T1000 (cell line): ENCODE results near the gene CDIPT.
"Not testable (repeated sequence)": the region's sequence is repeated elsewhere in the genome, so short reads cannot be mapped to it uniquely, and the experiment has no call there.

Experiments used
- DNase-seq: peaks from one replicate; lab custom pipeline; 2025; ENCODE audit warnings: mixed read lengths; lab: John Stamatoyannopoulos, UW

The CDIPT gene

GRCh38 chr16:29862884-29863668, at the start of gene CDIPT:
Gene CDIPT, minus strand, starts transcription at chr16:29863226. Its CDS starts 369 bp downstream, at chr16:29862857.
- peak; percentile 91 for DNase-seq

GRCh38 chr16:29912087-29912486, 49.1 kb upstream of the CDIPT start:
- no peak for DNase-seq

GRCh38 chr16:29911676-29912010, 48.6 kb upstream of the CDIPT start:
- no peak for DNase-seq

GRCh38 chr16:29910819-29911675, 48.0 kb upstream of the CDIPT start:
- no peak for DNase-seq

GRCh38 chr16:29909851-29910250, 46.8 kb upstream of the CDIPT start:
- not testable (repeated sequence) for DNase-seq

- no peak for DNase-seq
These were observed 46.4 kb upstream of the CDIPT start for GRCh38 chr16:29909391-29909790.

GRCh38 chr16:29908719-29909220, 45.7 kb upstream of the CDIPT start:
- DNase-seq = no peak

- DNase-seq = no peak
These were observed 44.9 kb upstream of the CDIPT start for GRCh38 chr16:29907973-29908372.

GRCh38 chr16:29906520-29907244, 43.7 kb upstream of the CDIPT start:
- no peak for DNase-seq

- no peak for DNase-seq
These were observed 42.6 kb upstream of the CDIPT start for GRCh38 chr16:29905668-29906067.

GRCh38 chr16:29904947-29905346, 41.9 kb upstream of the CDIPT start:
- DNase-seq = no peak

- no peak for DNase-seq
These were observed 40.6 kb upstream of the CDIPT start for GRCh38 chr16:29903590-29903989.

GRCh38 chr16:29901607-29901945, 38.5 kb upstream of the CDIPT start:
- no peak for DNase-seq

- DNase-seq = no peak
These were observed 38.0 kb upstream of the CDIPT start for GRCh38 chr16:29900888-29901606.

- peak; percentile 81 for DNase-seq
These were observed 37.3 kb upstream of the CDIPT start, which contains the start of gene ASPHD1 for GRCh38 chr16:29900102-29900887. Gene ASPHD1, plus strand, starts transcription at chr16:29900488. Its CDS starts 484 bp downstream, at chr16:29900972.

- peak; percentile 14 for DNase-seq
These were observed 36.6 kb upstream of the CDIPT start, which contains the start of gene SEZ6L2 for GRCh38 chr16:29899516-29900101. Gene SEZ6L2, minus strand, starts transcription at chr16:29899550. Its CDS starts 531 bp downstream, at chr16:29899019.

- no peak for DNase-seq
These were observed 35.9 kb upstream of the CDIPT start for GRCh38 chr16:29898804-29899515.

GRCh38 chr16:29898135-29898803, 35.2 kb upstream of the CDIPT start:
- no peak for DNase-seq

GRCh38 chr16:29897333-29897732, 34.3 kb upstream of the CDIPT start:
- DNase-seq = no peak
